GM21360 (cell line): Measurements from ENCODE around the gene WDTC1.

Experiments
- ATAC-seq: cut with Tn5 transposase; IDR thresholded peaks from one replicate; pipeline ENCODE4 v1.9.1; 2021; ENCODE audit warnings: mild to moderate bottlenecking, moderate library complexity; ENCODE audit not compliant: unreplicated experiment

Gene WDTC1

GRCh38 chr1:27351541-27352107 is 117.2 kb downstream of the WDTC1 start:
- no peak for ATAC-seq

- no peak for ATAC-seq
Observed at GRCh38 chr1:27353166-27353565, 118.7 kb downstream of the WDTC1 start.

- no peak for ATAC-seq
Observed at GRCh38 chr1:27353629-27354028, 119.2 kb downstream of the WDTC1 start.

GRCh38 chr1:27355683-27356082 is 121.3 kb downstream of the WDTC1 start:
- no peak for ATAC-seq

GRCh38 chr1:27356277-27356618 is 121.8 kb downstream of the WDTC1 start:
- no peak for ATAC-seq

GRCh38 chr1:27356619-27357280 is 122.3 kb downstream of the WDTC1 start:
- no peak for ATAC-seq

- no peak for ATAC-seq
Observed at GRCh38 chr1:27357281-27358037, 123.0 kb downstream of the WDTC1 start.
